HG03025 (cell line): ENCODE results near the gene TNIP2.

Experiments used
- ATAC-seq: cut with Tn5 transposase; IDR thresholded peaks from one replicate; pipeline ENCODE4 v1.9.1; 2021; ENCODE audit warnings: mild to moderate bottlenecking, moderate library complexity; ENCODE audit not compliant: unreplicated experiment, low FRiP score

TNIP2 gene

DNA sequence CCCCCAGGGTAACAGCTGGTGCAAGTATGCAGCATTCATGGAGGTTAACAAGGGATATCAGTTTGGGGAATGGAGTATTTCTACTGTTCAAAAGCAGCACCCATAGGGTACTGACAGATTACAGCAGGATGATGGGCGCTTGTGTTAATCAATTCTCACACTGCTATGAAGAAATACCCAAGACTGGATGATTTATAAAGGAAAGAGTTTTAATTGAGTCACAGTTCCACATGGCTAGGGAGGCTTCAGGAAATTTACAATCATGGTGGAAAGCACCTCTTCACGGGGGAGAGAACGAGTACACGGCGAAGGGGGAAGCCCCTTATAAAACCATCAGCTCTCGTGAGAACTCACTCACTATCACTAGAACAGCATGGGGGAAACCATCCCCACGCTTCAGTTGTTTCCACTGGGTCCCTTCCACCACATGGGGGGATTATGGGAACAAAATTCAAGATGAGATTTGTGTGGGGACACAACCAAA is 64.1 kb downstream of the TNIP2 start:
- ATAC-seq = no peak
